Measurements from ENCODE around the gene TCTA. TPM values are rescaled to one million over a fixed set of nuclear protein-coding genes. Genes with fewer than 3 reads are reported as not detected.

The TCTA gene
- total RNA-seq, 4 donors from 2014 or later = 12.0 to 25.8 (median 15.1) TPM

DNA sequence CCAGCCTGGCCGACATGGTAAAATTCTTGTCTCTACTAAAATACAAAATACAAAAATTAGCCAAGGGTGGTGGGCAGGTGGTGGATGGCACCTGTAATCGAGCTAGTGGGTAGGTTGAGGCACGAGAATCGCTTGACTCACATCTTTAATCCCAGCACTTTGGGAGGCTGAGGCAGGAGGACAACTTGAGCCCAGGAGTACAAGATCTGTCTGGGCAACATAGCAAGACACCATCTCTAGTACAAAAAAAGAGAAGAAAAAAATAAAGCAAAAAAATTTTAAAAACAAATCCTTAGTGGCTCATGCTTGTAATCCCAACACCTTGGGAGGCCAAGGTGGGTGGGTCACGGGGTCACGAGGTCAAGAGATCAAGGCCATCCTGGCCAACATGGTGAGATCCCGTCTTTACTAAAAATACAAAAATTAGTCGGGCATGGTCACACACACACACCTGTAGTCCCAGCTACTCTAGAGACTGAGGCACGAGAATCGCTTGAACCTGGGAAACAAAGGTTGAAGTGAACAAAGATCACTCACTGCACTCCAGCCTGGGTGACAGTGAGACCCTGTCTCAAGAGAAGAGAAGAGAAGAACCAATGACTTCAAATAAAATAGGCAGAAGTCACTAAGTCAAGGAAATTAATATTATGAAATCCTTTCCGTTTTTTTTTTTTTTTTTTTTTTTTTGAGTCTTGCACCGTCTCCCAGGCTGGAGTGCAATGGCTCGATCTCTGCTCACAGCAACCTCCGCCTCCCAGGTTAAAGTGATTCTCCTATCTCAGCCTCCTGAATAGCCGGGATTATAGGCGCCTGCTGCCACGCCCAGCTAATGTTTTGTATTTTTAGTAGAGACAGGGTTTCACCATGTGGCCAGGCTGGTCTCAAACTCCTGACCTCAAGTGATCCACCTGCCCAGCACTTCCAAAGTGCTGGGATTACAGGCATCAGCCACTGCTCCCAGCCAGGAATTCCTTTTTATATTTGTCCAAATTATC is 5.4 kb upstream of the TCTA start:
- in situ Hi-C loops (cut with MboI; ENCODE audit: low sequenced_read_pairs in 4 of 4) (no loop called here), intact Hi-C loops (cut with DNase I; ENCODE audit: low total_unique reads) (no loop called here)
- no peak for ATAC-seq
- Histone ChIP-seq H3K36me3 (no peaks in the 10 kb centered on the region), H3K9me3 (no peaks in the 10 kb centered on the region), H3K4me1 (peaks cover 72 to 77% of the 10 kb centered on the region in 2 donors), H3K27me3 (no peaks in the 10 kb centered on the region), H3K27ac (peak overlapping the region; percentile 66 to 96 (median 92)), H3K4me3 (no peak overlapping the region)
- no peak for TF ChIP-seq CTCF (IDR thresholded peaks at IDR 0.05 in 4 of 5, conservative IDR thresholded peaks at IDR 0.05 in 1 of 5)
- TF ChIP-seq POLR2A (IDR thresholded peaks at IDR 0.05) = no peak
- no peak for DNase-seq

GRCh38 chr3:49410066-49410845 is 2.0 kb upstream of the TCTA start:
- ATAC-seq = no peak
- TF ChIP-seq CTCF (IDR thresholded peaks at IDR 0.05 in 4 of 5, conservative IDR thresholded peaks at IDR 0.05 in 1 of 5) (no peak), POLR2A (IDR thresholded peaks at IDR 0.05) (no peak)
- intact Hi-C loops (cut with DNase I; ENCODE audit: low total_unique reads) (loop anchor here (2.0 to 5.0 kb wide), 3 partner anchors 51 to 318 kb away; partner anchors contain the start of genes DAG1, GPX1 and QRICH1), in situ Hi-C loops (cut with MboI; ENCODE audit: low sequenced_read_pairs in 4 of 4) (no loop called here)
- H3K36me3 ChIP-seq = peaks cover 0 to 9% of the 10 kb centered on the region in 2 donors
- no peaks in the 10 kb centered on the region for H3K27me3 ChIP-seq
- H3K4me3 ChIP-seq = peak overlapping the region; percentile 67 to 97 (median 76)
- H3K27ac ChIP-seq = peak overlapping the region; percentile 85 to 96 (median 92)
- no peak for DNase-seq
- peaks cover 65 to 66% of the 10 kb centered on the region in 2 donors for H3K4me1 ChIP-seq
- H3K9me3 ChIP-seq = no peaks in the 10 kb centered on the region

GRCh38 chr3:49410846-49411534 is 1.2 kb upstream of the TCTA start:
- peak overlapping the region; percentile 67 to 97 (median 76) for H3K4me3 ChIP-seq
- no peaks in the 10 kb centered on the region for H3K27me3 ChIP-seq
- ATAC-seq = no peak
- no peaks in the 10 kb centered on the region for H3K9me3 ChIP-seq
- H3K36me3 ChIP-seq = peaks cover 0 to 9% of the 10 kb centered on the region in 2 donors
- in situ Hi-C loops (cut with MboI; ENCODE audit: low sequenced_read_pairs in 4 of 4) (no loop called here), intact Hi-C loops (cut with DNase I; ENCODE audit: low total_unique reads) (loop anchor here (2.0 to 5.0 kb wide), 3 partner anchors 52 to 319 kb away; partner anchors contain the start of genes DAG1, GPX1 and QRICH1)
- TF ChIP-seq CTCF (IDR thresholded peaks at IDR 0.05 in 4 of 5, conservative IDR thresholded peaks at IDR 0.05 in 1 of 5) (no peak), POLR2A (IDR thresholded peaks at IDR 0.05) (no peak)
- peaks cover 59 to 61% of the 10 kb centered on the region in 2 donors for H3K4me1 ChIP-seq
- DNase-seq = no peak
- peak overlapping the region; percentile 85 to 96 (median 92) for H3K27ac ChIP-seq

GRCh38 chr3:49411535-49411967 is 672 bp upstream of the TCTA start:
- H3K9me3 ChIP-seq = no peaks in the 10 kb centered on the region
- intact Hi-C loops (cut with DNase I; ENCODE audit: low total_unique reads) (loop anchor here (2.0 to 5.0 kb wide), 3 partner anchors 53 to 319 kb away; partner anchors contain the start of genes DAG1, GPX1 and QRICH1), in situ Hi-C loops (cut with MboI; ENCODE audit: low sequenced_read_pairs in 4 of 4) (no loop called here)
- DNase-seq (peak; percentile 32 to 54), ATAC-seq (peak; percentile 26 to 42)
- TF ChIP-seq POLR2A (IDR thresholded peaks at IDR 0.05) = no peak
- TF ChIP-seq CTCF (IDR thresholded peaks at IDR 0.05 in 4 of 5, conservative IDR thresholded peaks at IDR 0.05 in 1 of 5) = peak in 3 of 5 experiments; percentile 10 to 33 (median 33)
- H3K4me1 ChIP-seq = peaks cover 53 to 60% of the 10 kb centered on the region in 2 donors
- no peaks in the 10 kb centered on the region for H3K27me3 ChIP-seq
- H3K4me3 ChIP-seq = peak overlapping the region; percentile 67 to 97 (median 76)
- H3K36me3 ChIP-seq = peaks cover 0 to 9% of the 10 kb centered on the region in 2 donors
- peak overlapping the region; percentile 85 to 96 (median 92) for H3K27ac ChIP-seq

Measured in gastrocnemius medialis (tissue), 4 donors.